Measurements from ENCODE around the gene CMSS1. TPM values are rescaled to one million over a fixed set of nuclear protein-coding genes. Genes with fewer than 3 reads are reported as not detected.

The CMSS1 gene
- total RNA-seq, 1 donor from 2014 or later, result 56.3 TPM

GRCh38 chr3:99870712-99871111, 53.0 kb downstream of the CMSS1 start:
- H4K20me1 ChIP-seq (ENCODE audit: low read depth), result peaks cover 56% of the 10 kb centered on the region
- TF ChIP-seq EZH2 (IDR thresholded peaks at IDR 0.05) (no peak), EZH2phosphoT487 (IDR thresholded peaks at IDR 0.05) (no peak), CTCF (IDR thresholded peaks at IDR 0.05) (no peak)

DNA sequence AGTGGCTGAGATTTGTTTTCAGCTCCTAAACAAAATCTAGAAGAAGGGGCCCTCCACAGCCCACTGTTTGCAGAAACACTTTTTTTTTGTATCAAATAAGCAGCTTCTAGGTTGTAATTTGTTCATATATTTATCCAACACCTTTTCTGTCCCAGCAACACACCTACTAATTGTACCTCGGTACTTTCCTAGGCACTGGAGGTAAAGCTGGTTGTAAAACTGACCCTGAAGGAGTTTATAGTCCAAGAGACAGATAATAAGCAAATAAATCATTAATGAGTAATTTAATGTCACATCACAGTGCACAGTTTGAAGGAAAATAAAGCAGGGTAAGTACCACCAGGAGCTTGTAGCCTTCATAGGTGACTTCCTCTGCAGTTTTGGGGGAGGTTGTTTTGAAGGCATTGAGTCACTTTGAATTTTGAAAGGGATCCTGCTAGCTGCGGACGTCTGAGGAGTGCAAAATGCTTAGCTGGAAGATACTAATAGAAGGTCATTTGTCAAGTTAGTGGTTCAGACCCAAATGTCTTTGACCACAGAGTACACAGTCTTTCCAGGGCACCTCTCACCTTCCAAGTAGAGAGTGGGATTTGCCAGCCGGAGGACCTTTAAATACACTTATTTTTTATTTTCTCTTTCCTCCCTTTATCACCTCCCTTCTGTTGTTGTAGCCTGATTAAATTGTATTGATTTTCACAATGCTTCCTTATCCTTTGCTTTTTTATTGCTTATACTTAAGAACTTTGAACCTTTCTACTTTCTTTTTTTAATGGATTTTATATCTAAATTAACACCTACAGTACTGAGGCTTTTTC, 53.8 kb downstream of the CMSS1 start:
- DNase-seq (ENCODE audit: low spot score), result no peak
- Histone ChIP-seq H3K4me2 (no peak overlapping the region), H3K9ac (no peak overlapping the region), H3K9me3 (ENCODE audit: low read depth) (no peaks in the 10 kb centered on the region), H3K27me3 (peaks cover 39% of the 10 kb centered on the region), H3F3A (ENCODE audit: low read depth) (peaks cover 21% of the 10 kb centered on the region), H3K27ac (no peak overlapping the region), H2AFZ (replicated peaks) (no peak overlapping the region), H3K4me1 (peaks cover 30% of the 10 kb centered on the region), H3K4me3 (no peak overlapping the region), H3K36me3 (no peaks in the 10 kb centered on the region), H3K79me2 (ENCODE audit: low read depth) (no peaks in the 10 kb centered on the region), H4K20me1 (ENCODE audit: low read depth) (peaks cover 57% of the 10 kb centered on the region)
- no peaks in the 10 kb centered on the region for H3K9me3 Mint-ChIP-seq
- no peaks in the 10 kb centered on the region for H3K36me3 Mint-ChIP-seq
- H3K4me3 Mint-ChIP-seq, result no peak overlapping the region
- H3K27ac Mint-ChIP-seq, result no peak overlapping the region
- peaks cover 31% of the 10 kb centered on the region for H3K4me1 Mint-ChIP-seq
- TF ChIP-seq CTCF (IDR thresholded peaks at IDR 0.05) (no peak), EZH2phosphoT487 (IDR thresholded peaks at IDR 0.05) (no peak), EZH2 (IDR thresholded peaks at IDR 0.05) (no peak)
- no peaks in the 10 kb centered on the region for H3K27me3 Mint-ChIP-seq (ENCODE audit: insufficient read depth, low read depth)

More at GRCh38 chr3:99870712-99871111, 53.0 kb downstream of the CMSS1 start:
- Mint-ChIP-seq H3K4me1 (peaks cover 32% of the 10 kb centered on the region), H3K27me3 (ENCODE audit: insufficient read depth, low read depth) (no peaks in the 10 kb centered on the region), H3K9me3 (no peaks in the 10 kb centered on the region), H3K4me3 (no peak overlapping the region), H3K27ac (no peak overlapping the region), H3K36me3 (no peaks in the 10 kb centered on the region)
- Histone ChIP-seq H3K27ac (no peak overlapping the region), H2AFZ (replicated peaks) (no peak overlapping the region), H3K9me3 (ENCODE audit: low read depth) (no peaks in the 10 kb centered on the region), H3K79me2 (ENCODE audit: low read depth) (no peaks in the 10 kb centered on the region), H3K4me3 (no peak overlapping the region), H3K27me3 (peaks cover 33% of the 10 kb centered on the region), H3F3A (ENCODE audit: low read depth) (peaks cover 20% of the 10 kb centered on the region), H3K4me2 (no peak overlapping the region), H3K9ac (no peak overlapping the region), H3K4me1 (peaks cover 38% of the 10 kb centered on the region), H3K36me3 (no peaks in the 10 kb centered on the region)
- no peak for DNase-seq (ENCODE audit: low spot score)

DNA sequence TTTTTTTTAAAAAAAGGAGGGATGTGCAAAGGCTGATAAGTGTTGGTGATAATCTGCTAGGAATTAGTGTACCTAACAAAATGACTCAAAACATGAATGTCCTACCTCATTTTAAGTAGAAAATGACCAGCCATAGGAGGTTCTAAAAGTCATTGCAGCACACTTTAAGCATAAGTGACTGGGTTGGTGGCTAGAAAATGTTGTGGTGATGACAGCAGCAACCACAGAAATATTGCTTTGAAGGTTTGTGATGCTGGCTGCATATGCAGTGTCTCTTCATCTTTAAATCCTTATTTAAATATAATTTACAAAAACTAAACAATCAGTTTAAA, 55.2 kb downstream of the CMSS1 start:
- peaks cover 19% of the 10 kb centered on the region for H3F3A ChIP-seq (ENCODE audit: low read depth)
- Mint-ChIP-seq H3K9me3 (no peaks in the 10 kb centered on the region), H3K27ac (no peak overlapping the region), H3K4me3 (no peak overlapping the region), H3K27me3 (ENCODE audit: insufficient read depth, low read depth) (no peaks in the 10 kb centered on the region), H3K36me3 (no peaks in the 10 kb centered on the region), H3K4me1 (peaks cover 23% of the 10 kb centered on the region)
- no peak for TF ChIP-seq EZH2phosphoT487 (IDR thresholded peaks at IDR 0.05)
- no peak for TF ChIP-seq EZH2 (IDR thresholded peaks at IDR 0.05)
- TF ChIP-seq CTCF (IDR thresholded peaks at IDR 0.05), result no peak
- peaks cover 16% of the 10 kb centered on the region for H3K4me1 ChIP-seq
- DNase-seq (ENCODE audit: low spot score), result no peak
- no peak overlapping the region for H3K4me3 ChIP-seq
- no peak overlapping the region for H3K9ac ChIP-seq
- H3K27me3 ChIP-seq, result peaks cover 53% of the 10 kb centered on the region
- H4K20me1 ChIP-seq (ENCODE audit: low read depth), result peaks cover 59% of the 10 kb centered on the region
- H3K27ac ChIP-seq, result no peak overlapping the region
- no peak overlapping the region for H3K4me2 ChIP-seq
- H2AFZ ChIP-seq (replicated peaks), result no peak overlapping the region
- no peaks in the 10 kb centered on the region for H3K36me3 ChIP-seq
- peaks cover 7% of the 10 kb centered on the region for H3K79me2 ChIP-seq (ENCODE audit: low read depth)
- no peaks in the 10 kb centered on the region for H3K9me3 ChIP-seq (ENCODE audit: low read depth)

Measured in neural progenitor cell (in vitro differentiated cells).